GM12878 (cell line): ENCODE measurements around the gene PPIE. TPM values are rescaled to one million over a fixed set of nuclear protein-coding genes. Genes with fewer than 3 reads are reported as not detected.

ENCODE experiments used
- ATAC-seq: fragments of 200-7000 bp; cut with Tn5 transposase; 3 replicates; pipeline ENCODE4 v1.9.1; 2020; ENCODE audit warnings: mild to moderate bottlenecking, moderate library complexity
- BruUV-seq: library from RNA; stranded (reverse); fragments of 400-500 nt; replicated peaks from 2 replicates; lab custom pipeline; 2021; lab: Mats Ljungman, UMichigan
- CTCF ChIA-PET: fragments of 300-600 bp; sonication (Branson Sonifier 250); formaldehyde crosslinking; extraction: SDS; loops from one replicate; lab custom pipeline; 2021; ENCODE audit warnings: inconsistent platforms; lab: Yijun Ruan, JAX
- POLR2A ChIA-PET: fragments of 350-600 bp; formaldehyde crosslinking; extraction: SDS; loops from one replicate; lab custom pipeline; 2021; ENCODE audit warnings: inconsistent platforms; lab: Charles Lee
- RAD21 ChIA-PET: fragments of 300-600 bp; sonication (Branson Sonifier 250); formaldehyde crosslinking; loops from one replicate; lab custom pipeline; 2023; ENCODE audit warnings: antibody characterized with exemption; ENCODE audit not compliant: unreplicated experiment; lab: Charles Lee
- SMC1A ChIA-PET: fragments of 300-600 bp; sonication (Branson Sonifier 250); formaldehyde crosslinking; loops from one replicate; lab custom pipeline; 2023; ENCODE audit not compliant: unreplicated experiment, uncharacterized antibody; lab: Charles Lee
- DNase-seq: peaks from one replicate; pipeline ENCODE4 v3.0.0-alpha.2; 2011; ENCODE audit warnings: low read depth, low spot score
- FAIRE-seq: peaks from 3 replicates; lab custom pipeline; 2011; peaks lifted over from hg19 to GRCh38; lab: Jason Lieb, UNC
- H2AFZ ChIP-seq: 2 replicates; pipeline ENCODE4 v1.6.0; 2011; ENCODE audit warnings: low read depth, low read length, control low read depth; ENCODE audit not compliant: control insufficient read depth
- H3K27ac ChIP-seq: 2 replicates; pipeline ENCODE4 v1.5.1; 2011; ENCODE audit warnings: control low read depth; ENCODE audit not compliant: control insufficient read depth, insufficient read depth
- H3K27me3 ChIP-seq, 2 experiments: replicated peaks in 1 of 2; 2 replicates each; pipeline versions ENCODE4 v1.6.0 to v1.6.1; 2011; ENCODE audit warnings: low read length in 1 of 2; ENCODE audit not compliant: control insufficient read depth in 2 of 2, insufficient read depth in 2 of 2
- H3K36me3 ChIP-seq, 2 experiments: 2 replicates each; pipeline ENCODE4 v1.5.1; 2011; ENCODE audit warnings: low read length in 1 of 2; ENCODE audit not compliant: control insufficient read depth in 2 of 2, insufficient read depth in 2 of 2
- H3K4me1 ChIP-seq: 2 replicates; pipeline ENCODE4 v1.6.1; 2011; ENCODE audit warnings: mild to moderate bottlenecking, low read length, moderate library complexity, mixed read lengths; ENCODE audit not compliant: control insufficient read depth, insufficient read depth
- H3K4me2 ChIP-seq: 2 replicates; pipeline ENCODE4 v1.6.0; 2011; ENCODE audit warnings: control low read depth; ENCODE audit not compliant: control insufficient read depth, insufficient read depth
- H3K4me3 ChIP-seq: fragments of 200-600 bp; sonication (generic); 2 replicates; pipeline ENCODE4 v1.5.1; 2016
- H3K79me2 ChIP-seq: 2 replicates; pipeline ENCODE4 v1.6.0; 2011; ENCODE audit warnings: low read length; ENCODE audit not compliant: control insufficient read depth, insufficient read depth
- H3K9ac ChIP-seq: 2 replicates; pipeline ENCODE4 v1.8.0; 2011; ENCODE audit warnings: low read length, control low read depth, mixed read lengths; ENCODE audit not compliant: control insufficient read depth, insufficient read depth
- H3K9me3 ChIP-seq: replicated peaks from 3 replicates; pipeline ENCODE4 v1.5.1; 2011; ENCODE audit warnings: mild to moderate bottlenecking, low read length; ENCODE audit not compliant: control insufficient read depth, insufficient read depth
- H4K20me1 ChIP-seq: 2 replicates; pipeline ENCODE4 v1.6.0; 2011; ENCODE audit not compliant: control insufficient read depth, insufficient read depth
- ASH2L ChIP-seq: fragments of 300-600, 200-600 bp; sonication (generic); IDR thresholded peaks from 2 replicates; pipeline ENCODE4 v1.6.1; 2017; ENCODE audit warnings: low read depth, mild to moderate bottlenecking, borderline replicate concordance
- ESRRA ChIP-seq: IDR thresholded peaks from 2 replicates; pipeline ENCODE4 v1.6.1; 2012; ENCODE audit warnings: mild to moderate bottlenecking, low read length, improper control_type of control experiment
- GABPA ChIP-seq: IDR thresholded peaks from 2 replicates; pipeline ENCODE4 v1.6.1; 2014; ENCODE audit warnings: antibody characterized with exemption, low read depth, mild to moderate bottlenecking, inconsistent platforms
- IRF4 ChIP-seq: IDR thresholded peaks from 2 replicates; pipeline ENCODE4 v1.6.1; 2011; ENCODE audit warnings: low read depth, low read length
- MYC ChIP-seq: IDR thresholded peaks from 2 replicates; pipeline ENCODE4 v1.6.1; 2011; ENCODE audit warnings: mild to moderate bottlenecking, low read length, moderate library complexity, inconsistent platforms; ENCODE audit not compliant: insufficient read depth, insufficient replicate concordance, insufficient read length, severe bottlenecking
- PAX8 ChIP-seq: fragments of 450-650 bp; IDR thresholded peaks from 2 replicates; pipeline ENCODE4 v1.6.1; 2017; ENCODE audit warnings: mild to moderate bottlenecking, moderate library complexity
- STAT1 ChIP-seq: fragments of 450-650 bp; conservative IDR thresholded peaks from 2 replicates; pipeline ENCODE4 v1.6.1; 2014; ENCODE audit warnings: antibody characterized with exemption, mild to moderate bottlenecking
- TBL1XR1 ChIP-seq: IDR thresholded peaks from 2 replicates; pipeline ENCODE4 v1.6.1; 2012; ENCODE audit warnings: low read depth, low read length, improper control_type of control experiment
- TCF7 ChIP-seq: IDR thresholded peaks from 2 replicates; pipeline ENCODE4 v1.6.1; 2014; ENCODE audit warnings: antibody characterized with exemption, borderline replicate concordance
- ZBED1 ChIP-seq: IDR thresholded peaks from 2 replicates; pipeline ENCODE4 v1.6.1; 2016; ENCODE audit warnings: borderline replicate concordance
- ZNF274 ChIP-seq: IDR thresholded peaks from one replicate; pipeline ENCODE4 v1.8.0; 2011; ENCODE audit not compliant: insufficient read length, insufficient read depth
- WGBS: methylation state at CpG from one replicate; pipeline ENCODE4 v1.1.6; 2016; ENCODE audit warnings: low lambda C conversion rate; ENCODE audit not compliant: insufficient replicate concordance, insufficient coverage; ENCODE audit errors: missing lambda C conversion rate; 5-methylcytosine and 5-hydroxymethylcytosine counted together
- in situ Hi-C: fragments of 300-500 bp; cut with MboI; formaldehyde crosslinking; loops from 9 replicates; pipeline ENCODE4 v1.14.3; 2018; ENCODE audit warnings: mixed read lengths
- intact Hi-C: fragments of 100-400 bp; cut with micrococcal nuclease; formaldehyde crosslinking; loops from one replicate; pipeline ENCODE4 v1.14.2; 2022; ENCODE audit not compliant: unreplicated experiment
- polyA plus RNA-seq, 11 experiments: library from polyadenylated mRNA; depleted of rRNA in 4 of 11; unstranded in 6 of 11; stranded (reverse) in 5 of 11; fragments of >200 nt; fragmentation: Nextera tagmentation in 4 of 11; fragmentation: Illumina TruSeq in 1 of 11; extraction: Ambion mirVana in 4 of 11; extraction: Trizol in 1 of 11; gene quantifications; 1 replicate in 1 of 11; 2 replicates in 10 of 11; pipeline versions ENCODE4 v1.2.1 to v1.2.3, GENCODE V29; 2011 to 2016; ENCODE audit warnings: inconsistent platforms in 2 of 11, missing spikeins in 2 of 11, low read depth in 1 of 11
- total RNA-seq, 4 experiments: library from RNA; depleted of rRNA in 3 of 4; stranded (reverse); fragments of >200 nt in 3 of 4; fragmentation: Illumina TruSeq in 1 of 4; extraction: Trizol in 1 of 4; gene quantifications; 2 replicates each; pipeline versions ENCODE4 v1.2.1 to v1.2.3, GENCODE V29; 2013 to 2021
- TF ChIP-seq, protein P1 (sequence below): fragments of 450-650 bp; IDR thresholded peaks from 2 replicates; pipeline ENCODE4 v1.6.1; 2017; ENCODE audit warnings: low read depth, mild to moderate bottlenecking, moderate library complexity
- TF ChIP-seq, protein P2 (sequence below): IDR thresholded peaks from 2 replicates; pipeline ENCODE4 v1.6.1; 2011; ENCODE audit warnings: low read depth, mild to moderate bottlenecking, low read length, moderate library complexity, borderline replicate concordance; ENCODE audit errors: extremely low read depth
- TF ChIP-seq, protein P3 (sequence below): fragments of 450-650 bp; IDR thresholded peaks from 2 replicates; pipeline ENCODE4 v1.6.1; 2014; ENCODE audit warnings: mild to moderate bottlenecking
- TF ChIP-seq, protein P4 (sequence below): fragments of 450-650 bp; IDR thresholded peaks from 2 replicates; pipeline ENCODE4 v1.6.1; 2016; ENCODE audit warnings: mild to moderate bottlenecking

Gene PPIE
- total and polyA plus RNA-seq, 10 of the 15 experiments (the other 5 are each of a cell fraction or from before 2014, with no cell fraction given) = 36.6 to 163 (median 70.1) TPM

DNA sequence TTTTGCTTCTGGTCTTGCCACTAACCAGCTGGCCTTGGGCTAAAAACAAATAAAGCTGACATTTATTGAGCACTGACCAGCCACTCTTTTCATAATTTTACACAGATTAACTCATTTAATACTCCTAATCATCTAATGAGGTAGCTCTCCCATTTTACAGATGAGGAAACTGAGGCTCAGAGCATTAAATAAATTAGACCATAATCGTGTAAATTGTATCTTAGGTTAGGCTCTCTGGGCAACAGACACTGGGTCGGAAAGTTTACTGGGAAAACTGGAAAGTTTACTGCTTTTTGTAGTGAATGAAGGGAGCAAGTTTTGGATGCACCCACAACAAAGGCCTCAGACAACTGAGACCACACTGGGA lies 42.6 kb downstream of the PPIE start:
- CTCF ChIA-PET = interaction anchor here (0.8 to 1.3 kb wide), 2 partner anchors 19 to 175 kb away, joined by 3 to 4 read pairs; no protein-coding TSS in a partner anchor
- in situ Hi-C loops (no loop called here), intact Hi-C loops (no loop called here)
- no peak overlapping the region for H3K4me3 ChIP-seq
- RAD21 ChIA-PET = no interaction called here
- H3K36me3 ChIP-seq = no peaks in the 10 kb centered on the region
- H3K4me1 ChIP-seq = peaks cover 7% of the 10 kb centered on the region
- H4K20me1 ChIP-seq = no peaks in the 10 kb centered on the region
- SMC1A ChIA-PET = interaction anchor here (1.6 kb wide), 1 partner anchor 43 kb away, joined by 3 read pairs; the partner anchor contains the start of gene PPIE
- H3K79me2 ChIP-seq = no peaks in the 10 kb centered on the region
- H3K4me2 ChIP-seq = no peak overlapping the region
- H3K9ac ChIP-seq = no peak overlapping the region
- no peaks in the 10 kb centered on the region for H3K9me3 ChIP-seq
- no peak for FAIRE-seq
- no TSS peak for BruUV-seq
- H3K27me3 ChIP-seq = no peaks in the 10 kb centered on the region
- 50% methylated on average over 2 of the region's 2 CpGs for WGBS
- no peak for DNase-seq
- TF ChIP-seq TBL1XR1 (no peak), PAX8 (no peak), IRF4 (no peak), ZBED1 (no peak), ZNF274 (no peak), GABPA (no peak), ASH2L (no peak), STAT1 (no peak), ESRRA (no peak), TCF7 (no peak), MYC (no peak)
- TF ChIP-seq, protein P1, sequence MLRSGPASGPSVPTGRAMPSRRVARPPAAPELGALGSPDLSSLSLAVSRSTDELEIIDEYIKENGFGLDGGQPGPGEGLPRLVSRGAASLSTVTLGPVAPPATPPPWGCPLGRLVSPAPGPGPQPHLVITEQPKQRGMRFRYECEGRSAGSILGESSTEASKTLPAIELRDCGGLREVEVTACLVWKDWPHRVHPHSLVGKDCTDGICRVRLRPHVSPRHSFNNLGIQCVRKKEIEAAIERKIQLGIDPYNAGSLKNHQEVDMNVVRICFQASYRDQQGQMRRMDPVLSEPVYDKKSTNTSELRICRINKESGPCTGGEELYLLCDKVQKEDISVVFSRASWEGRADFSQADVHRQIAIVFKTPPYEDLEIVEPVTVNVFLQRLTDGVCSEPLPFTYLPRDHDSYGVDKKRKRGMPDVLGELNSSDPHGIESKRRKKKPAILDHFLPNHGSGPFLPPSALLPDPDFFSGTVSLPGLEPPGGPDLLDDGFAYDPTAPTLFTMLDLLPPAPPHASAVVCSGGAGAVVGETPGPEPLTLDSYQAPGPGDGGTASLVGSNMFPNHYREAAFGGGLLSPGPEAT = no peak
- TF ChIP-seq, protein P2, sequence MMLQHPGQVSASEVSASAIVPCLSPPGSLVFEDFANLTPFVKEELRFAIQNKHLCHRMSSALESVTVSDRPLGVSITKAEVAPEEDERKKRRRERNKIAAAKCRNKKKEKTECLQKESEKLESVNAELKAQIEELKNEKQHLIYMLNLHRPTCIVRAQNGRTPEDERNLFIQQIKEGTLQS = no peak
- TF ChIP-seq, protein P3, sequence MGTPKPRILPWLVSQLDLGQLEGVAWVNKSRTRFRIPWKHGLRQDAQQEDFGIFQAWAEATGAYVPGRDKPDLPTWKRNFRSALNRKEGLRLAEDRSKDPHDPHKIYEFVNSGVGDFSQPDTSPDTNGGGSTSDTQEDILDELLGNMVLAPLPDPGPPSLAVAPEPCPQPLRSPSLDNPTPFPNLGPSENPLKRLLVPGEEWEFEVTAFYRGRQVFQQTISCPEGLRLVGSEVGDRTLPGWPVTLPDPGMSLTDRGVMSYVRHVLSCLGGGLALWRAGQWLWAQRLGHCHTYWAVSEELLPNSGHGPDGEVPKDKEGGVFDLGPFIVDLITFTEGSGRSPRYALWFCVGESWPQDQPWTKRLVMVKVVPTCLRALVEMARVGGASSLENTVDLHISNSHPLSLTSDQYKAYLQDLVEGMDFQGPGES = no peak
- TF ChIP-seq, protein P4, sequence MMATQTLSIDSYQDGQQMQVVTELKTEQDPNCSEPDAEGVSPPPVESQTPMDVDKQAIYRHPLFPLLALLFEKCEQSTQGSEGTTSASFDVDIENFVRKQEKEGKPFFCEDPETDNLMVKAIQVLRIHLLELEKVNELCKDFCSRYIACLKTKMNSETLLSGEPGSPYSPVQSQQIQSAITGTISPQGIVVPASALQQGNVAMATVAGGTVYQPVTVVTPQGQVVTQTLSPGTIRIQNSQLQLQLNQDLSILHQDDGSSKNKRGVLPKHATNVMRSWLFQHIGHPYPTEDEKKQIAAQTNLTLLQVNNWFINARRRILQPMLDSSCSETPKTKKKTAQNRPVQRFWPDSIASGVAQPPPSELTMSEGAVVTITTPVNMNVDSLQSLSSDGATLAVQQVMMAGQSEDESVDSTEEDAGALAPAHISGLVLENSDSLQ = no peak
- TF ChIP-seq, all 136 proteins: peak for 0
- POLR2A ChIA-PET = no interaction called here
- no peak for ATAC-seq
- Histone ChIP-seq H3K27ac (no peak overlapping the region), H2AFZ (no peak overlapping the region)
